Effector memory CD8-positive, alpha-beta T cell (primary cell): ENCODE data around the gene GPC6.
"Not testable (repeated sequence)": the region's sequence is repeated elsewhere in the genome, so short reads cannot be mapped to it uniquely, and the experiment has no call there.

Source experiments
- ATAC-seq: fragments of 150-1000 bp; cut with Tn5 transposase; replicated peaks from 2 replicates; pipeline ENCODE4 v1.10.0; 2021; ENCODE audit warnings: mild to moderate bottlenecking, moderate library complexity
- DNase-seq, 3 experiments: peaks; one replicate each; pipeline ENCODE4 v3.0.0; 2021
- H3K27ac Mint-ChIP-seq, 2 donors: one replicate each; pipeline ENCODE4 v1.8.0; 2022; ENCODE audit warnings: mild to moderate bottlenecking in 2 of 2, mixed read lengths in 2 of 2, moderate library complexity in 2 of 2
- H3K27me3 Mint-ChIP-seq, 2 donors: one replicate each; pipeline ENCODE4 v1.8.0; 2022; ENCODE audit warnings: mixed read lengths in 2 of 2
- H3K36me3 Mint-ChIP-seq: one replicate; pipeline ENCODE4 v1.8.0; 2022; ENCODE audit warnings: mild to moderate bottlenecking, moderate library complexity, mixed read lengths; ENCODE audit not compliant: insufficient read depth
- H3K4me1 Mint-ChIP-seq, 2 donors: one replicate each; pipeline ENCODE4 v1.8.0; 2022; ENCODE audit warnings: low read depth in 2 of 2, mixed read lengths in 2 of 2
- H3K4me3 Mint-ChIP-seq, 2 donors: one replicate each; pipeline ENCODE4 v1.8.0; 2022; ENCODE audit warnings: mild to moderate bottlenecking in 2 of 2, mixed read lengths in 2 of 2, moderate library complexity in 2 of 2
- H3K9me3 Mint-ChIP-seq, 2 donors: one replicate each; pipeline ENCODE4 v1.8.0; 2022; ENCODE audit warnings: mixed read lengths in 2 of 2

The GPC6 gene

DNA sequence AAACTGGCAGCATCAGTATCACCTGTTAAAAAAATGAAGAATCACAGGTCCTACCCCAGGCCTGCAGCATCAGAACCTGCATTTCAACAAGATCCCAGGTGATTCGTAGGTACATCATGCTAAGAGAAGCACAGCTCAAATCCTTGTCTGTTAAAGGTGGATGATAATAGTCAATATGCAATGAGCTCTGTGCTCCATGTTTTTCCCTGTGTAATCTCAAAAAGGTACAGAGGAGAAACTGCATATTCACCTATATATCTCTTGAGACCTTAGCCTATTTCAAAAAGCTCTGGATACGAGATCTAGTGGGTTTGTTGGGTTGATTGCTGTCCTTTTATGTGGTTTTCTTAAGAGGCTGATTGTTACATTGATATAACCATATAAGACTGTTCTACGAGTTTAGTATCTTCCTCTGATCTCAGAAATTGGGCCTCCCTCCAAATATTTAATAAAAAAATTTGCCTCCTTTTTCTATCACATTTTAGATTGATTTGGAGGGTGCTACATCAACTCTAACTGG is 1104.0 kb downstream of the GPC6 start:
- Mint-ChIP-seq H3K4me3 (peak overlapping the region; percentile 5 to 55), H3K4me1 (peaks cover 29 to 43% of the 10 kb centered on the region in 2 donors)
- ATAC-seq = peak; percentile 81

DNA sequence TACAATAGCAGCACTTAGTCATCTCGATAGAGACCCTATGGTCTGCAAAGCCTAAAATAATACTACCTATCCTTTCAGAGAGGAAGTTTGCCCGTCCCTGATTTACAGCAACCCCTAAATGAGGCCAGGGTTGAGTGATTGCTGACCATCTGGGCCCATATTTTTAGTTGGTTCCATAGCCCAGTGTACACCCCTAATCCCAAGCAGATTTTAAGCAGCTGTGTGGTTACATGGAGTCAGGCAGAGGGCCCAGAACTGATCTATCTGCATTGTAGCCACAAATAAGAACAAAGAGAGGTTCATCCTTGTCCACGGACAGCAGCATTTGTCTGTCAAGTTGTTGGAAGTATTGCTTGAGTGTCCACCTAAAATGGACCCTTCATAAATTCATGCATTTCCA is 1104.7 kb downstream of the GPC6 start:
- Mint-ChIP-seq H3K27ac (no peak overlapping the region), H3K4me1 (peaks cover 29 to 41% of the 10 kb centered on the region in 2 donors), H3K36me3 (no peaks in the 10 kb centered on the region), H3K27me3 (peaks cover 0 to 3% of the 10 kb centered on the region in 2 donors), H3K9me3 (peaks cover 0 to 2% of the 10 kb centered on the region in 2 donors), H3K4me3 (no peak overlapping the region)
- no peak for DNase-seq
- no peak for ATAC-seq

More for the DNA sequence above, 1104.0 kb downstream of the GPC6 start:
- DNase-seq = peak in 1 of 3 experiments; percentile 4
- H3K27ac Mint-ChIP-seq = no peak overlapping the region
- no peaks in the 10 kb centered on the region for H3K27me3 Mint-ChIP-seq
- H3K36me3 Mint-ChIP-seq = no peaks in the 10 kb centered on the region
- peaks cover 0 to 2% of the 10 kb centered on the region in 2 donors for H3K9me3 Mint-ChIP-seq

DNA sequence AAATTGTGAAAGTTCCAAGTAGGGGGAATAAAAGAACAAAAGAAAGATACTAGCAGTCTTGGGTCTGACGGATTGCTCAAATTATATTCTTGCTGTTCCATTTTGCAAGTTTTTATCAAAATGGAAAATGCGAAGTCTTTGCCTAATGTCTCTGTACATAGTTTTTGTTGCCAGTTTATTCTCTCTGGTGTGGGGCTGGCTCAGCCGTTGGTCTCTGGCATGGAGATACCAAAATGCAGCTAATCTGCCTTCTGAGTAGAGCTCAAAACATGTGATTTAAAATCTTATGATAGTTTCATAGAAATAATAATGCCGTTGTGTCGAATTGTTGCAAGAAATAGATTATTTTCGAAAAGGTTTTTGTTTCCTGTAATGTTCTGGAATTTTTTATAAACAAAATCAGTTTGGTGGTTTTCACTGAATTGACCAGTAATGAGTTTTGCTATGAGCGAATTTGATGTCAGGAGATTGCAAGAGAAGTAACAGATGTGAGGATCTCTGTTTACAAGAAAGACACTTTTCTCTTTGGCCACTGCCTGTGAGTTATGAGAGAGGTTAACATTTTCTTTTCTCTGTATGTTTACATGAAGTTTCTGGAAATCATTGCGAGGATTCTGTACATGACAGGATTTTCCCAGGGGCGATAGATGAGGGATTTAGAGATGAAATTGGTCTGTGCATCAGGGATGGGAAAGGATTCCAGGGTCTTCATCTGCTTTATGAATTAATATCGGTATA is 1105.9 kb downstream of the GPC6 start:
- no peak overlapping the region for H3K27ac Mint-ChIP-seq
- no peaks in the 10 kb centered on the region for H3K9me3 Mint-ChIP-seq
- H3K36me3 Mint-ChIP-seq = no peaks in the 10 kb centered on the region
- no peak overlapping the region for H3K4me3 Mint-ChIP-seq
- H3K27me3 Mint-ChIP-seq = peaks cover 0 to 6% of the 10 kb centered on the region in 2 donors
- ATAC-seq (no peak), DNase-seq (no peak)
- H3K4me1 Mint-ChIP-seq = peaks cover 20 to 32% of the 10 kb centered on the region in 2 donors

DNA sequence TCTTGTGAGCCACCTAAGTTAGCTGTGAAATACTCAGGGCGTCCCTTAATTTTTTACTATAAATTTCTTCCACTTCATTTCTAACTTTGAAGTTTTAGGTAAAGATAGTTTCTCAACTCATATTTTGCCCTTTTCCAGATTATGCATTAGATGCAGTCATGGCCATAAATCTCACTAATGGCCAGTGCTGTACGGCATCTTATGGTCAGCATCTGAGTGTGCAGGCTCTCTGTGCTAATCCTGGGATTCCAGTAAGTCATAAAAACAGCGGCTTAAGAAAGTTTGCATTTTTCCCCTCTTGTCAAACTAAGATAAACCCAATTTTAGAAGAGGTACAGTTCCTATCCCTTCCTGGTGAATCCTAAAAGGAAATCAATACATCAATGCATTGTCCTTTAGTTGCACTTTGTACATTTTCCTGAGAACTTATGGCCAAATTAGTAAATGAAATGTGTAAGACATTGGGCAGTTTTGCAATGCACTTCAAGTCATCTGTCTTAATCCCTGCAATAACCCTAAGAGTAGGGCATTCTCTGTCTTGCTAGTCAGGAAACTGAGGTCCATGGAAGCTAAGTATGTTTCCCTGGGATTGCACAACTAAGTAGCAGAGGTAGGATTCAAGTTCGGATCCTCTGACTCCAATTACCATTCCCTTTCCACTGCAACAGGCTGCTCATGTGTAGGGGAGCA is 1106.7 kb downstream of the GPC6 start:
- no peak for ATAC-seq
- Mint-ChIP-seq H3K27ac (no peak overlapping the region), H3K4me3 (no peak overlapping the region), H3K36me3 (no peaks in the 10 kb centered on the region), H3K9me3 (no peaks in the 10 kb centered on the region), H3K27me3 (peaks cover 0 to 6% of the 10 kb centered on the region in 2 donors), H3K4me1 (peaks cover 13 to 24% of the 10 kb centered on the region in 2 donors)
- no peak for DNase-seq

DNA sequence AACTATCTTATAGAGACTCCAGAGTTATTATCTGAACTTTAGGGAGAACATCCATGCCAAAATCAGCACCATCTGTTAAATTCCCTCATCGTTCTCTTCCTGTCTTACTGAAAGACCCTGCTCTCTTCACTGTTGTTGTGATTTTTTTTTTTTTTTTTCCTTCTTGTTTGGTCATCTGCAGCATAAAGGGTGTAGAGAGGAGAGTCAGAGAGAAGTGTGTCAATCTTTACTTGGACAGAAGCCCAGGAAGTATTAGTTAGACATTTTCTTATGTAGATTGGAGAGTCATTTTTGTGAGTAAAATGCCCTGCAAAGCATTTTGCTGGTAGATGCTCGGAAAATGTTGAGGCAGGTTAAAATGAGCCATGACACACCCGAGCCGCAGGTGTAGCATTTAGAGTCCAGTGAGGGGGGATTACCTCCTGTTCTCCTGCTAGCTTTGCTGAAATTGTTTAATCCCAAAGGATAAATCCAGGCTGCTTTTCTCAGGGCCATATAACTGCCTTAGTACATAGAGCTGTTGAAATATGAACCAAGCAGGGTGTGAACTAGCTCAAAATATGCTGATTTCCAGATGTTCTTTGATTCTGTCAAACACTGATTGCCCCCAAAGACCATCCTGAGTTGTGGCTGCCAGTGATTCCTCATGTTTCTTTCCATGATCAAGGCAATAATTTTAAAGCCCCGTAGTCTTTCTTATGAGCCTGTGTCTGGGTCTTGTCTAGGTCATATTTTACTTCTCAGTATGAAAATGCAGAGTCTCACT is 1109.3 kb downstream of the GPC6 start:
- Mint-ChIP-seq H3K36me3 (no peaks in the 10 kb centered on the region), H3K4me1 (peaks cover 0 to 6% of the 10 kb centered on the region in 2 donors), H3K9me3 (no peaks in the 10 kb centered on the region), H3K27me3 (peaks cover 0 to 6% of the 10 kb centered on the region in 2 donors), H3K27ac (no peak overlapping the region), H3K4me3 (no peak overlapping the region)
- ATAC-seq = no peak
- no peak for DNase-seq

DNA sequence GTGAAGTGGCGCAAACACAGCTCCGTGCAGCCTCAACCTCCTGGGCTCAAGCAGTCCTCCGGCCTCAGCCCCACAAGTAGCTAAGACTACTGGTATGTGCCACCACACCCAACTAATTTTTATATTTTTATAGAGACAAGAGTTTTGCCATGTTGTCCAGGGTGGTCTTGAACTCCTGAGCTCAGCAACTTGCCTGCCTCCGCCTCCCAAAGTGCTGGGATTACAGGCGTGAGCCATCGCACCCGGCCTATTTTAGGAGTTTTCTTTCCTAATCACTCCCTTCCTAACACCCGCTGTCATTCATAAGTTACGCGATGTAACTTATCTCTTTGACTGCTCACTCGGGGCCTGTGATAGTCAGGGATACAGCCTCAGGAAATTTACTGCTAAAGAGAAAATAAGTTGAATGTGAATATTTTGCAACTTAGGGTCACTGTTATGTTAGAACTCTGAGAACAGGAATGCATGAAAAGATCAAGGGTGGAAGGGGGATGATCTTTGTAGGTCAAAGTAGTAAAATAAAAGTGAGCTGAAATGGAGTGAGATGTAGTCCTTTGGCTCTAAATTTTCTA is 1112.6 kb downstream of the GPC6 start:
- H3K27me3 Mint-ChIP-seq = peaks cover 0 to 6% of the 10 kb centered on the region in 2 donors
- H3K4me3 Mint-ChIP-seq = no peak overlapping the region
- no peak overlapping the region for H3K27ac Mint-ChIP-seq
- H3K36me3 Mint-ChIP-seq = no peaks in the 10 kb centered on the region
- H3K4me1 Mint-ChIP-seq = no peaks in the 10 kb centered on the region
- no peaks in the 10 kb centered on the region for H3K9me3 Mint-ChIP-seq
- no peak for DNase-seq
- ATAC-seq = no peak

DNA sequence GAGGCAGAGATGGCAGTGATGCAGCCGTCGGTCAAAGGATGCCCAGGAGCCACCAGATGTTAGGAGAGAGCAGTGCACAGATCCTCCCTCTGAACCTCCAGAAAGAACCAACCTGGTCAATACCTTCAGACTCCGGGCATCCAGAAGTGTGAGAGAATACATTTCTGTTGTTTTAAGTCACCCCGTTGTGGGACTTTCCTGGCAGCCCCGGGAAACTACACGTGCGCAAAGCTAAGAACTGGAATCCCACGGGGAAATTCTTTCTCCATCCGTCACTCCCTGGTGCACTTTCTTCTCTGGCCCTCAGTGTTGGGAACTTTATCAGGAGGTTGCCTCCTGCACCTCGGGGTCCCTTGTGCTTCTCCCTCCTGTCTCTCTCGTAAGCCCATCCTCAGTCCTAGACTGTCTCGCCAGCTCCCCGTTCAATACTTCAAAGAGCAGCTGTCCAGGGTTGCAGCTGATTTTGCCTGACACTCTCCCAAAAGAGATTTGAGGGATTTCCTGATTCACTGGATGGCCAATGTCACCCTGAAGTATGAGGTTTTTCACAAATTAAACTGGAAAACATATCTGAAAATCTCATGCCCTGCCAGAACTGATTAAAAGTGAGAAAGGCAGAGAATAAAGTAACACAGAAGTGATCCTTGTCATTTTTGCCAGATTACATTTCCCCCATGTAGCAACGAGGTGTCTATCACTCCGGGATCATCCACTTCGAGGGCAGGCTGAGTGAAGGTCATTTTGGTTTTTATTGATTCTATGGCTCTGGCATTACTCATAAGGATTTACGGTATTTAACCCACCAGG is 1116.0 kb downstream of the GPC6 start:
- no peak for ATAC-seq
- no peak overlapping the region for H3K4me3 Mint-ChIP-seq
- H3K9me3 Mint-ChIP-seq = no peaks in the 10 kb centered on the region
- no peaks in the 10 kb centered on the region for H3K36me3 Mint-ChIP-seq
- no peak for DNase-seq
- peaks cover 4 to 7% of the 10 kb centered on the region in 2 donors for H3K4me1 Mint-ChIP-seq
- peak overlapping the region in 1 of 2 donors; percentile 17 for H3K27ac Mint-ChIP-seq
- no peaks in the 10 kb centered on the region for H3K27me3 Mint-ChIP-seq

DNA sequence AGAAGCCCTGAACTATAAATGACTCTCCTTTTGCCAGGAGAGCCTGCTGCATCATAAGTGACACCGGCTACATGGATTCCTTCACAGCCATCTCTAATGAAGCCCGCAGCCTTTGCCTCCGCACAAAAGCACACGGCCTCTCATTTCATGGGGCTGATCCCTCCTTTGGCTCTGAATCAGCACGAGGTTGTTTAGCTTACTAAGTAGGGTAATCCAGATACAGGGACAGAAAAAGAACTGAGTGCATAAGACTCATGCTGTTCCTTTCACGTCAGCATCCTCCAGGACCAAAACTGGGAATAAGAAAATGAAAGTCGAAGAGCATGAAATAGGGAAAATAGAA is 1116.6 kb downstream of the GPC6 start:
- H3K4me3 Mint-ChIP-seq = no peak overlapping the region
- DNase-seq (no peak), ATAC-seq (no peak)
- no peaks in the 10 kb centered on the region for H3K36me3 Mint-ChIP-seq
- peaks cover 4 to 7% of the 10 kb centered on the region in 2 donors for H3K4me1 Mint-ChIP-seq
- H3K9me3 Mint-ChIP-seq = no peaks in the 10 kb centered on the region
- no peaks in the 10 kb centered on the region for H3K27me3 Mint-ChIP-seq
- H3K27ac Mint-ChIP-seq = peak overlapping the region; percentile 9 to 17

DNA sequence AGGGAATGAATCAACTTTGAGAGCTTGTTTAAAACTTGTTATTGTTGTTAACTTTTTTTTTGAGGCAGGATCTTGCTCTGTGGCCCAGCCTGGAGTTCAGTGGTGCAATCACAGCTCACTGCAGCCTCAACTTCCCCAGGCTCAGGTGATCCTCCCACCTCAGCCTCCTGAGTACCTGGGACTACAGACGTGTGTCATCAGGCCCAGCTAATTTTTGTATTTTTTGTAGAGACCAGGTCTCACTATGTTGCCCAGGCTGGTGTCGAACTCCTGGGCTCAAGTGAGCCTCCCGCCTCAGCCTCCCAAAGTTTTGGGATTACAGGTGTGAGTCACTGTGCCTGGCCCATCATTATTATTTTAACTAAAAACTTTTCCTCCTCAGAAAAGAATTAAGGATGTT is 1117.1 kb downstream of the GPC6 start:
- H3K9me3 Mint-ChIP-seq, H3K27me3 Mint-ChIP-seq, H3K4me3 Mint-ChIP-seq, ATAC-seq, H3K36me3 Mint-ChIP-seq, DNase-seq, H3K4me1 Mint-ChIP-seq: not testable (repeated sequence)
- peak overlapping the region; percentile 9 to 17 for H3K27ac Mint-ChIP-seq

DNA sequence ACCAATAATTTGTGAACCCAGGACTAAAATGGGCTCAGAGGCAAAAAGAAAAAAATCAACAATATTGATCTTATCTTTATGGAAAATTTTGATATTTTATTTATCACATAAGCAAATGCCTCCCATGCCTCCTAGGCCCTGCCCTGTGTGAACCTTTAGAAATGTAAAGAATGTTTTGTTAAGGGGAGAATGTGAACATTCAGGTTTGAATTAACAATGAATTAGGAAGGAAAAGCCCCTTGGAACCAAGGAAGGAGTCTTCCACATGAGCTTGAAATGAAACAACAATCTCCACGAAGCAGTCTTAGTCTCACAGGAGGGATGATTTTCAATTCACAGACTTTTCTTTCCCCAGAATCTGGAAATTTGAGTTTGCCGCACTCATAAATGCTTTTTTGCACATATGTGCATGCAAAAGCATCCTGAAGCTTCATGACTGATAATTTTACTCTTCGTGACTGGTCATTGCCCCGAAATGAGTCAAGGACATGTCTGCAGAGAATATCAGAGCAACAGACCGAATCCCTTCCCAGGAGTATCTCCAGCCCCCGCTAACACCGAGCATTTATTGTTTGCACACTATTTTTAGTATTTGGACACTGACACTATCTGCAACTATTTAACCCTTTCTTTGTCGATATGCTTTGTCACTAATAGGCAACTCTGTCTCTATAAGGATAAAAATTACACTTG is 1117.7 kb downstream of the GPC6 start:
- DNase-seq = no peak
- Mint-ChIP-seq H3K36me3 (no peaks in the 10 kb centered on the region), H3K27ac (no peak overlapping the region), H3K4me3 (no peak overlapping the region), H3K9me3 (no peaks in the 10 kb centered on the region), H3K27me3 (no peaks in the 10 kb centered on the region), H3K4me1 (peaks cover 4 to 7% of the 10 kb centered on the region in 2 donors)
- no peak for ATAC-seq

DNA sequence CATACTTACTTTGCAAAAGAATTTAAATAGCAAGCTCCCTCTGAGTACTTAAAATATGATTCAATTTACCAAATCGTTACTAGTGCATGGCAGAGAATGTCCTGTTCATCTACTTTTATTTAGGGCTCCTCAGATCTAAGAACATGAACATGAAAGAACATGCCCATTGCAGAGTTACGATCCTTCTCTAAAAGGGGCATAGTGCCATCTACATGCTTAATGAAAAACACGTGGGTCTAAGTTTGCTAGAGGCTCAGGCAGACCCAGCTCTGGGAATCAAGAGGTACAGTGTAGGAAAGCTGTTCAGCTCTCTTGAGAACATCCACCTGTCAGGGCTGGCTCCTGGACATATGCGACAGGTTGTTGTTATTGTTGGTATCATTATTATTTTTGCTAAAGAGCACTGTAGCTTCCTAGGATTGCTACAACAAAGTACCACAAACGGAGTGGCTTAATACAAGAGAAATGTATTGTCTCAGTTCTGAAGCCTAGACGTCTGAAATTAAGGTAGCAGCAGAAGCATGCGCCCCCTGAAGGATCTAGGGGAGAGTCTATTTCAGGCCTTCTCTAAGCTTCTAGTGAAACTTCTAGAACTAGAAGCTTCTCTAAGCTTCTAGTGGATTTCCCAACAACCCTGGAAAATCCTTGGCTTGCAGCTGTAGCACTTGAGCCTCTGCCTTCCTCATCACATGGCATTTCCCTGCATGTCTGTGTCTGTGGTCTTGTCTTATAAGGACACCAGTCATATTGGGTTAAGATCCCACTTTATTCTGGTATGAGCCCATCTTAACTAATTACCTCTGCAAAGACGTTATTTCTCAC is 1119.0 kb downstream of the GPC6 start:
- H3K27ac Mint-ChIP-seq = no peak overlapping the region
- ATAC-seq (peak; percentile 67), DNase-seq (peak in 1 of 3 experiments; percentile 20)
- H3K4me1 Mint-ChIP-seq = peaks cover 5 to 8% of the 10 kb centered on the region in 2 donors
- no peaks in the 10 kb centered on the region for H3K27me3 Mint-ChIP-seq
- no peaks in the 10 kb centered on the region for H3K36me3 Mint-ChIP-seq
- no peaks in the 10 kb centered on the region for H3K9me3 Mint-ChIP-seq
- H3K4me3 Mint-ChIP-seq = no peak overlapping the region
